ENCODE measurements around the gene MIDN. TPM values are rescaled to one million over a fixed set of nuclear protein-coding genes. Genes with fewer than 3 reads are reported as not detected.

Gene MIDN
- total and polyA plus RNA-seq, 10 of the 15 experiments (the other 5 are each of a cell fraction or from before 2014, with no cell fraction given): 0.38 to 51.5 (median 7.2) TPM

GRCh38 chr19:1238369-1239303, 9.7 kb upstream of the MIDN start (continued):
- TF ChIP-seq IRF5 (IDR thresholded peaks at IDR 0.05; ENCODE audit: borderline replicate concordance): no peak

DNA sequence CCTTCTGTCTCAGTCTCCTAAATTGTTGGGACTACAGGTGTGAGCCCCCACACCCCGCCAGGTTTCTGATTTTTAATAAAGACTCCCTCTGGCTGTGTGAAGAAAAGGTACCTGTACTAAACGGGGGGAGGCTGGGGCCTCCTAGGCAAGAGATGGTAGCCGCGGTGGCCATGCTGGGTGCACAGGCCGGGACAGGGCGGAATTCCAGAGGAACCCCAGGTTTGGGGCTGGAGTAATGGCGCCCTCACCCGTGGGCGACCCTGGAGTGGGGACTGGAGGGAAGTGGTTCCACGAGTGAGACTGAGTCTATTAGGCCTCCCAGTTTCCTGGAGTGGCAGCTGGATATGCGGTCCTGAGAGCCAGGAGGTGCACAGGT, 9.0 kb upstream of the MIDN start:
- Histone ChIP-seq H2AFZ (ENCODE audit: control insufficient read depth, low read depth, low read length) (no peak overlapping the region), H3K27me3 (replicated peaks in 1 of 2; ENCODE audit: control insufficient read depth in 2 of 2, insufficient read depth in 2 of 2, low read length in 1 of 2) (peaks cover 0 to 10% of the 10 kb centered on the region in 2 experiments; a peak in 3 of 4 replicates), H3K4me3 (no peak overlapping the region), H3K4me1 (ENCODE audit: control insufficient read depth, insufficient read depth, low read length) (peaks cover 17% of the 10 kb centered on the region), H3K4me2 (ENCODE audit: control insufficient read depth, insufficient read depth) (no peak overlapping the region), H3K9ac (ENCODE audit: control insufficient read depth, insufficient read depth, low read length) (no peak overlapping the region), H3K36me3 (ENCODE audit: control insufficient read depth in 2 of 2, insufficient read depth in 2 of 2, low read length in 1 of 2) (no peaks in the 10 kb centered on the region; a peak in 1 of 4 replicates), H3K9me3 (replicated peaks; ENCODE audit: control insufficient read depth, insufficient read depth, low read length) (no peaks in the 10 kb centered on the region; the same call in 2 of the 3 replicates), H3K79me2 (ENCODE audit: control insufficient read depth, insufficient read depth, low read length) (peaks cover 15% of the 10 kb centered on the region), H3K27ac (ENCODE audit: control insufficient read depth, insufficient read depth) (no peak overlapping the region), H4K20me1 (ENCODE audit: control insufficient read depth, insufficient read depth) (no peaks in the 10 kb centered on the region)
- no TSS peak for BruUV-seq (replicated peaks)
- intact Hi-C loops (cut with micrococcal nuclease; ENCODE audit: unreplicated experiment): no loop called here
- in situ Hi-C loops (cut with MboI): no loop called here
- DNase-seq (ENCODE audit: low read depth, low spot score): no peak
- ChIA-PET SMC1A (ENCODE audit: uncharacterized antibody, unreplicated experiment) (no interaction called here), RAD21 (ENCODE audit: unreplicated experiment) (no interaction called here), POLR2A (no interaction called here), CTCF (interaction anchor here (0.6 to 2.7 kb wide), 4 partner anchors 25 to 213 kb away, joined by 3 to 10 read pairs (median 4); partner anchors contain the start of gene CNN2)
- no peak for FAIRE-seq
- ATAC-seq: no peak
- WGBS (ENCODE audit: insufficient coverage, insufficient replicate concordance, low lambda C conversion rate, missing lambda C conversion rate): 74% methylated on average over 11 of the region's 11 CpGs
- TF ChIP-seq, protein P1, sequence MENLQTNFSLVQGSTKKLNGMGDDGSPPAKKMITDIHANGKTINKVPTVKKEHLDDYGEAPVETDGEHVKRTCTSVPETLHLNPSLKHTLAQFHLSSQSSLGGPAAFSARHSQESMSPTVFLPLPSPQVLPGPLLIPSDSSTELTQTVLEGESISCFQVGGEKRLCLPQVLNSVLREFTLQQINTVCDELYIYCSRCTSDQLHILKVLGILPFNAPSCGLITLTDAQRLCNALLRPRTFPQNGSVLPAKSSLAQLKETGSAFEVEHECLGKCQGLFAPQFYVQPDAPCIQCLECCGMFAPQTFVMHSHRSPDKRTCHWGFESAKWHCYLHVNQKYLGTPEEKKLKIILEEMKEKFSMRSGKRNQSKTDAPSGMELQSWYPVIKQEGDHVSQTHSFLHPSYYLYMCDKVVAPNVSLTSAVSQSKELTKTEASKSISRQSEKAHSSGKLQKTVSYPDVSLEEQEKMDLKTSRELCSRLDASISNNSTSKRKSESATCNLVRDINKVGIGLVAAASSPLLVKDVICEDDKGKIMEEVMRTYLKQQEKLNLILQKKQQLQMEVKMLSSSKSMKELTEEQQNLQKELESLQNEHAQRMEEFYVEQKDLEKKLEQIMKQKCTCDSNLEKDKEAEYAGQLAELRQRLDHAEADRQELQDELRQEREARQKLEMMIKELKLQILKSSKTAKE (IDR thresholded peaks at IDR 0.05; ENCODE audit: low read depth, poor library complexity, severe bottlenecking): no peak
- TF ChIP-seq RELB (IDR thresholded peaks at IDR 0.05; ENCODE audit: low read depth): no peak
- no peak for TF ChIP-seq SREBF1 (IDR thresholded peaks at IDR 0.05; ENCODE audit: low read length)
- no peak for TF ChIP-seq PRDM15 (CRISPR knock-in tag; IDR thresholded peaks at IDR 0.05)
- no peak for TF ChIP-seq BCL3 (IDR thresholded peaks at IDR 0.05; ENCODE audit: borderline replicate concordance, insufficient read depth, low read depth, low read length, poor library complexity, severe bottlenecking)
- no peak for TF ChIP-seq GATAD2B (conservative IDR thresholded peaks at IDR 0.05; ENCODE audit: low read depth)

Data from GM12878 (cell line).